ENCODE measurements around the gene DPM3.

Gene DPM3

DNA sequence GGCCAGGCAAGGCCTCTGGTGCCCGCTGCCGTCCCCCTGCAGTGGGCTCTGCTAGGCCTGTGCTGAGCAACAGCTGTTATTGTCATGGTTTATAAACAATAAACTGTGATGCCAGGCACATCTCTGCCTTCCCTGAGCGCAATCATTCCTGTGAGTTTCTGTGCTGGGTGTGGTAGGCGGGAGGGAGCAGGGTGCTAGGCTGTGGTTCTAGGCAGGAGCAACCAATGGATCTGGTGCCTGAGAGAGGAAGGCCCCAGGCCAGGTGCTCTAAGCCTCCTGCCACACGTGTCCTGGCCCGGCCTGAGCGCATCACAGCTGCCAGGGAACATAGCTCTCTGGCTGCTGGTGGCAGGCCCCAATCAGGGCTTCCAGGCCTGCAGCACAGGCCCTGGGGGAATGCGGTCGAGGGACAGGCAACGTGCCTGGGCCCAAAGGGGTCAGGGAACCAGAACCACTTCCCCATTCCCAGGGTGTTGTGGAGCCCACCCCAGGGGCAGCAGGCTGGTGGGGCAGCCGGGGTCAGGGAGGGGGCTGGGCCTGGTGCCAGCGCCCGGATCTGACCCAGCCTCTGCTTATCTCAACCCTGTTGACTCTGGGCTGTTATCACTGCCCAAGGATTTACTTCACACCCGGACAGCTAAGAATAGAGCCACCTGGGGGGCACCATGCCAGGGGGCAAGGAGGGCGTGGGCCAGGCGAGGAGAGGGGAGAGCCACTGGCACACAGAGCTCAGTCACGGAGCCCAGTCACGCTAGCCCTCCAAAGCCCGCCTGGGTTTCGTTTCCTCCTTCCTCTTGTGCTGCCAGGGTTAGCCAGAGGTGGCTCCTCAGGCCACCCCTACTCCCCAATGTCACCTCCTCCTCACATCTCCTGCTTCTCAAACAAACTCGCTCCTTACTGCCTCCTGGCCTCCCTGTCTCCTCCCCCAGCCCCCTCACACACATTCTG lies 44.8 kb upstream of the DPM3 start:
- TF ChIP-seq, protein P1, sequence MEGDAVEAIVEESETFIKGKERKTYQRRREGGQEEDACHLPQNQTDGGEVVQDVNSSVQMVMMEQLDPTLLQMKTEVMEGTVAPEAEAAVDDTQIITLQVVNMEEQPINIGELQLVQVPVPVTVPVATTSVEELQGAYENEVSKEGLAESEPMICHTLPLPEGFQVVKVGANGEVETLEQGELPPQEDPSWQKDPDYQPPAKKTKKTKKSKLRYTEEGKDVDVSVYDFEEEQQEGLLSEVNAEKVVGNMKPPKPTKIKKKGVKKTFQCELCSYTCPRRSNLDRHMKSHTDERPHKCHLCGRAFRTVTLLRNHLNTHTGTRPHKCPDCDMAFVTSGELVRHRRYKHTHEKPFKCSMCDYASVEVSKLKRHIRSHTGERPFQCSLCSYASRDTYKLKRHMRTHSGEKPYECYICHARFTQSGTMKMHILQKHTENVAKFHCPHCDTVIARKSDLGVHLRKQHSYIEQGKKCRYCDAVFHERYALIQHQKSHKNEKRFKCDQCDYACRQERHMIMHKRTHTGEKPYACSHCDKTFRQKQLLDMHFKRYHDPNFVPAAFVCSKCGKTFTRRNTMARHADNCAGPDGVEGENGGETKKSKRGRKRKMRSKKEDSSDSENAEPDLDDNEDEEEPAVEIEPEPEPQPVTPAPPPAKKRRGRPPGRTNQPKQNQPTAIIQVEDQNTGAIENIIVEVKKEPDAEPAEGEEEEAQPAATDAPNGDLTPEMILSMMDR (conservative IDR thresholded peaks at IDR 0.05; ENCODE audit: low read depth, low read length), result no peak
- no peak for DNase-seq (ENCODE audit: low read depth)
- H3K4me3 ChIP-seq (ENCODE audit: low read depth, low read length), result no peak overlapping the region

GRCh38 chr1:155184351-155184811 lies 44.0 kb upstream of the DPM3 start:
- TF ChIP-seq, protein P1 (conservative IDR thresholded peaks at IDR 0.05; ENCODE audit: low read depth, low read length), result no peak
- DNase-seq (ENCODE audit: low read depth), result no peak

GRCh38 chr1:155183775-155184221 lies 43.5 kb upstream of the DPM3 start:
- TF ChIP-seq, protein P1 (conservative IDR thresholded peaks at IDR 0.05; ENCODE audit: low read depth, low read length), result no peak

More at GRCh38 chr1:155184351-155184811, 44.0 kb upstream of the DPM3 start:
- H3K4me3 ChIP-seq (ENCODE audit: low read depth, low read length), result no peak overlapping the region

GRCh38 chr1:155182052-155182550 lies 41.8 kb upstream of the DPM3 start:
- no peak for DNase-seq (ENCODE audit: low read depth)
- H3K4me3 ChIP-seq (ENCODE audit: low read depth, low read length), result no peak overlapping the region
- TF ChIP-seq, protein P1 (conservative IDR thresholded peaks at IDR 0.05; ENCODE audit: low read depth, low read length), result no peak

More at GRCh38 chr1:155183775-155184221, 43.5 kb upstream of the DPM3 start:
- no peak for DNase-seq (ENCODE audit: low read depth)
- H3K4me3 ChIP-seq (ENCODE audit: low read depth, low read length), result no peak overlapping the region

GRCh38 chr1:155181371-155182051 lies 41.2 kb upstream of the DPM3 start:
- TF ChIP-seq, protein P1 (conservative IDR thresholded peaks at IDR 0.05; ENCODE audit: low read depth, low read length), result no peak
- H3K4me3 ChIP-seq (ENCODE audit: low read depth, low read length), result no peak overlapping the region
- no peak for DNase-seq (ENCODE audit: low read depth)

GRCh38 chr1:155179112-155180031 lies 39.0 kb upstream of the DPM3 start:
- H3K4me3 ChIP-seq (ENCODE audit: low read depth, low read length), result no peak overlapping the region
- no peak for DNase-seq (ENCODE audit: low read depth)
- TF ChIP-seq, protein P1 (conservative IDR thresholded peaks at IDR 0.05; ENCODE audit: low read depth, low read length), result no peak
